ENCODE measurements around the gene VPS13D.

GRCh38 chr1:12341667-12342066 lies 111.8 kb downstream of the VPS13D start:
- TF ChIP-seq CTCF (IDR thresholded peaks at IDR 0.05; ENCODE audit: low read length) (no peak), EZH2 (IDR thresholded peaks at IDR 0.05; ENCODE audit: borderline replicate concordance, low read length) (no peak)
